H1 (cell line): ENCODE measurements around the gene APOBEC3H. TPM values are rescaled to one million over a fixed set of nuclear protein-coding genes. Genes with fewer than 3 reads are reported as not detected.

ENCODE experiments used
- ASH2L ChIP-seq: fragments of 200-600, 300-600 bp; sonication (generic); IDR thresholded peaks from one replicate; pipeline ENCODE4 v1.7.1; 2017; ENCODE audit warnings: low read length
- CEBPB ChIP-seq: IDR thresholded peaks from 2 replicates; pipeline ENCODE4 v1.6.1; 2012; ENCODE audit warnings: low read depth, low read length
- NANOG ChIP-seq: IDR thresholded peaks from 2 replicates; pipeline ENCODE4 v1.6.1; 2011; ENCODE audit warnings: low read length, low read depth, mild to moderate bottlenecking, inconsistent platforms; ENCODE audit not compliant: insufficient read depth, poor library complexity, severe bottlenecking
- POLR2AphosphoS5 ChIP-seq: IDR thresholded peaks from 2 replicates; pipeline ENCODE4 v1.6.1; 2011; ENCODE audit warnings: low read depth, low read length
- POU5F1 ChIP-seq: IDR thresholded peaks from 2 replicates; pipeline ENCODE4 v1.6.1; 2011; ENCODE audit warnings: low read depth, mild to moderate bottlenecking, low read length, moderate library complexity
- RNF2 ChIP-seq: fragments of 200-900, 300-1000 bp; sonication (generic); IDR thresholded peaks from 2 replicates; pipeline ENCODE4 v1.7.1; 2016; ENCODE audit warnings: borderline replicate concordance, low read depth, mild to moderate bottlenecking, antibody characterized with exemption, low read length; ENCODE audit not compliant: poor library complexity, severe bottlenecking; ENCODE audit errors: missing control alignments
- RXRA ChIP-seq: IDR thresholded peaks from 2 replicates; pipeline ENCODE4 v1.6.1; 2011; ENCODE audit warnings: low read depth, mild to moderate bottlenecking, low read length, moderate library complexity; ENCODE audit not compliant: insufficient read depth
- polyA plus RNA-seq, 7 experiments: library from polyadenylated mRNA; depleted of rRNA in 3 of 7; stranded (reverse) in 5 of 7; unstranded in 2 of 7; fragments of >200 nt in 5 of 7; fragments of 200-250 nt in 2 of 7; gene quantifications; 1 replicate in 5 of 7; 2 replicates in 1 of 7; 4 replicates in 1 of 7; pipeline versions ENCODE4 v1.2.1 to v1.2.3, GENCODE V29; 2011 to 2013; ENCODE audit warnings: missing spikeins in 2 of 7, mixed read lengths in 2 of 7
- total RNA-seq: library from RNA; stranded (reverse); fragmentation: NEBNext Ultra II Directional; extraction: Animal tissue kit (Norgen Biotek cat#: 25700); gene quantifications from 2 replicates; pipeline ENCODE4 v1.2.1, GENCODE V29; 2021
- TF ChIP-seq, protein P1 (sequence below): fragments of 300-600 bp; sonication (generic); IDR thresholded peaks from 2 replicates; pipeline ENCODE4 v1.7.1; 2012; ENCODE audit warnings: low read length, moderate library complexity, mild to moderate bottlenecking, inconsistent platforms; ENCODE audit not compliant: insufficient replicate concordance
- TF ChIP-seq, protein P2 (sequence below): IDR thresholded peaks from 2 replicates; pipeline ENCODE4 v1.6.1; 2011; ENCODE audit warnings: low read length, improper control_type of control experiment

APOBEC3H gene
- total and polyA plus RNA-seq, 2 of the 8 experiments (the other 6 are each of a cell fraction or from before 2014, with no cell fraction given), result 0.47 to 0.56 TPM

DNA sequence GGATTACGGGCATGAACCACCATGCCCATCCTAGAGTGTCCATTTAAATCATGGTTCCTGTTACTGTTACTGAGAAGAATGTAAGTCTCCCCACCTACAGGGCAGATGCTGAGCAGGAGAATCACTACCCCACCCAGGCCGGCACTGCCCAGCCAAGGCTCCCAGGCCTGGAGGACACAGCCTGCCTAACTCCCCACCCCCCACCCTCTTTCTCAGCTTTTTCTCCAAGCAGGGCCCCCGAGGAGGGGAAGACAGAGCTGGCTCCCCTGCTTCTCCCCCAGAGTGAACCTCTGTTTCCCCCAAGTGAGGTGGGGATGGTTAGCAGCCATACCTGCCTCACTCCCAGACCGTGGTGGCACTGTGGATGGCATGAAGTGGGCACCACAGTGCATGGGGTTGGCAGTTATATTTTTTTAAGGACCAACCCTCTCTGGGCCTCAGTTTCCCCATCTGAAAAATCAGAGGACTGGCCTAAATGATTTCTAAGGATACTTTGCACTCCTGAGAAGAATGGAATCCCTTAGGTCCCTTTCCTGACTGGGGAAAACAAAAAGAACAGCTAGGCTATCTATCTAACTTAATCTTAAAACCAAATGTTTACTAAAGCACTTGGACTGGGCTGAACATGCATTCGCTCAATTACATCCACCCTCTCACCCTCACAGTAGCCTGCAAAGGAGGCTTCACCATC is 50.4 kb downstream of the APOBEC3H start (continued):
- TF ChIP-seq, protein P1, sequence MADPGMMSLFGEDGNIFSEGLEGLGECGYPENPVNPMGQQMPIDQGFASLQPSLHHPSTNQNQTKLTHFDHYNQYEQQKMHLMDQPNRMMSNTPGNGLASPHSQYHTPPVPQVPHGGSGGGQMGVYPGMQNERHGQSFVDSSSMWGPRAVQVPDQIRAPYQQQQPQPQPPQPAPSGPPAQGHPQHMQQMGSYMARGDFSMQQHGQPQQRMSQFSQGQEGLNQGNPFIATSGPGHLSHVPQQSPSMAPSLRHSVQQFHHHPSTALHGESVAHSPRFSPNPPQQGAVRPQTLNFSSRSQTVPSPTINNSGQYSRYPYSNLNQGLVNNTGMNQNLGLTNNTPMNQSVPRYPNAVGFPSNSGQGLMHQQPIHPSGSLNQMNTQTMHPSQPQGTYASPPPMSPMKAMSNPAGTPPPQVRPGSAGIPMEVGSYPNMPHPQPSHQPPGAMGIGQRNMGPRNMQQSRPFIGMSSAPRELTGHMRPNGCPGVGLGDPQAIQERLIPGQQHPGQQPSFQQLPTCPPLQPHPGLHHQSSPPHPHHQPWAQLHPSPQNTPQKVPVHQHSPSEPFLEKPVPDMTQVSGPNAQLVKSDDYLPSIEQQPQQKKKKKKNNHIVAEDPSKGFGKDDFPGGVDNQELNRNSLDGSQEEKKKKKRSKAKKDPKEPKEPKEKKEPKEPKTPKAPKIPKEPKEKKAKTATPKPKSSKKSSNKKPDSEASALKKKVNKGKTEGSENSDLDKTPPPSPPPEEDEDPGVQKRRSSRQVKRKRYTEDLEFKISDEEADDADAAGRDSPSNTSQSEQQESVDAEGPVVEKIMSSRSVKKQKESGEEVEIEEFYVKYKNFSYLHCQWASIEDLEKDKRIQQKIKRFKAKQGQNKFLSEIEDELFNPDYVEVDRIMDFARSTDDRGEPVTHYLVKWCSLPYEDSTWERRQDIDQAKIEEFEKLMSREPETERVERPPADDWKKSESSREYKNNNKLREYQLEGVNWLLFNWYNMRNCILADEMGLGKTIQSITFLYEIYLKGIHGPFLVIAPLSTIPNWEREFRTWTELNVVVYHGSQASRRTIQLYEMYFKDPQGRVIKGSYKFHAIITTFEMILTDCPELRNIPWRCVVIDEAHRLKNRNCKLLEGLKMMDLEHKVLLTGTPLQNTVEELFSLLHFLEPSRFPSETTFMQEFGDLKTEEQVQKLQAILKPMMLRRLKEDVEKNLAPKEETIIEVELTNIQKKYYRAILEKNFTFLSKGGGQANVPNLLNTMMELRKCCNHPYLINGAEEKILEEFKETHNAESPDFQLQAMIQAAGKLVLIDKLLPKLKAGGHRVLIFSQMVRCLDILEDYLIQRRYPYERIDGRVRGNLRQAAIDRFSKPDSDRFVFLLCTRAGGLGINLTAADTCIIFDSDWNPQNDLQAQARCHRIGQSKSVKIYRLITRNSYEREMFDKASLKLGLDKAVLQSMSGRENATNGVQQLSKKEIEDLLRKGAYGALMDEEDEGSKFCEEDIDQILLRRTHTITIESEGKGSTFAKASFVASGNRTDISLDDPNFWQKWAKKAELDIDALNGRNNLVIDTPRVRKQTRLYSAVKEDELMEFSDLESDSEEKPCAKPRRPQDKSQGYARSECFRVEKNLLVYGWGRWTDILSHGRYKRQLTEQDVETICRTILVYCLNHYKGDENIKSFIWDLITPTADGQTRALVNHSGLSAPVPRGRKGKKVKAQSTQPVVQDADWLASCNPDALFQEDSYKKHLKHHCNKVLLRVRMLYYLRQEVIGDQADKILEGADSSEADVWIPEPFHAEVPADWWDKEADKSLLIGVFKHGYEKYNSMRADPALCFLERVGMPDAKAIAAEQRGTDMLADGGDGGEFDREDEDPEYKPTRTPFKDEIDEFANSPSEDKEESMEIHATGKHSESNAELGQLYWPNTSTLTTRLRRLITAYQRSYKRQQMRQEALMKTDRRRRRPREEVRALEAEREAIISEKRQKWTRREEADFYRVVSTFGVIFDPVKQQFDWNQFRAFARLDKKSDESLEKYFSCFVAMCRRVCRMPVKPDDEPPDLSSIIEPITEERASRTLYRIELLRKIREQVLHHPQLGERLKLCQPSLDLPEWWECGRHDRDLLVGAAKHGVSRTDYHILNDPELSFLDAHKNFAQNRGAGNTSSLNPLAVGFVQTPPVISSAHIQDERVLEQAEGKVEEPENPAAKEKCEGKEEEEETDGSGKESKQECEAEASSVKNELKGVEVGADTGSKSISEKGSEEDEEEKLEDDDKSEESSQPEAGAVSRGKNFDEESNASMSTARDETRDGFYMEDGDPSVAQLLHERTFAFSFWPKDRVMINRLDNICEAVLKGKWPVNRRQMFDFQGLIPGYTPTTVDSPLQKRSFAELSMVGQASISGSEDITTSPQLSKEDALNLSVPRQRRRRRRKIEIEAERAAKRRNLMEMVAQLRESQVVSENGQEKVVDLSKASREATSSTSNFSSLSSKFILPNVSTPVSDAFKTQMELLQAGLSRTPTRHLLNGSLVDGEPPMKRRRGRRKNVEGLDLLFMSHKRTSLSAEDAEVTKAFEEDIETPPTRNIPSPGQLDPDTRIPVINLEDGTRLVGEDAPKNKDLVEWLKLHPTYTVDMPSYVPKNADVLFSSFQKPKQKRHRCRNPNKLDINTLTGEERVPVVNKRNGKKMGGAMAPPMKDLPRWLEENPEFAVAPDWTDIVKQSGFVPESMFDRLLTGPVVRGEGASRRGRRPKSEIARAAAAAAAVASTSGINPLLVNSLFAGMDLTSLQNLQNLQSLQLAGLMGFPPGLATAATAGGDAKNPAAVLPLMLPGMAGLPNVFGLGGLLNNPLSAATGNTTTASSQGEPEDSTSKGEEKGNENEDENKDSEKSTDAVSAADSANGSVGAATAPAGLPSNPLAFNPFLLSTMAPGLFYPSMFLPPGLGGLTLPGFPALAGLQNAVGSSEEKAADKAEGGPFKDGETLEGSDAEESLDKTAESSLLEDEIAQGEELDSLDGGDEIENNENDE, result no peak
- TF ChIP-seq POU5F1 (no peak), ASH2L (no peak), NANOG (no peak), RXRA (no peak), POLR2AphosphoS5 (no peak), RNF2 (no peak), CEBPB (no peak)
- TF ChIP-seq, protein P2, sequence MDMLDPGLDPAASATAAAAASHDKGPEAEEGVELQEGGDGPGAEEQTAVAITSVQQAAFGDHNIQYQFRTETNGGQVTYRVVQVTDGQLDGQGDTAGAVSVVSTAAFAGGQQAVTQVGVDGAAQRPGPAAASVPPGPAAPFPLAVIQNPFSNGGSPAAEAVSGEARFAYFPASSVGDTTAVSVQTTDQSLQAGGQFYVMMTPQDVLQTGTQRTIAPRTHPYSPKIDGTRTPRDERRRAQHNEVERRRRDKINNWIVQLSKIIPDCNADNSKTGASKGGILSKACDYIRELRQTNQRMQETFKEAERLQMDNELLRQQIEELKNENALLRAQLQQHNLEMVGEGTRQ, result no peak
